Endodermal cell (in vitro differentiated cells): Measurements from ENCODE around the gene FAM124B. TPM values are rescaled to one million over a fixed set of nuclear protein-coding genes. Genes with fewer than 3 reads are reported as not detected.
A peak's percentile ranks its signal among the peaks of the same experiment; 100 is the strongest.

Source experiments
- DNase-seq: peaks from one replicate; pipeline ENCODE4 v3.0.0-alpha.2; 2017
- H3K27ac ChIP-seq: 2 replicates; pipeline ENCODE4 v1.5.1; 2013; ENCODE audit warnings: mild to moderate bottlenecking, low read depth, low read length, moderate library complexity
- H3K27me3 ChIP-seq: 2 replicates; pipeline ENCODE4 v1.6.1; 2013; ENCODE audit warnings: mild to moderate bottlenecking, low read length, moderate library complexity; ENCODE audit not compliant: insufficient read depth, control insufficient read depth, poor library complexity, severe bottlenecking
- H3K36me3 ChIP-seq: 2 replicates; pipeline ENCODE4 v1.7.0; 2013; ENCODE audit warnings: mild to moderate bottlenecking, low read length, moderate library complexity; ENCODE audit not compliant: control insufficient read depth, insufficient read depth
- H3K4me1 ChIP-seq: one replicate; pipeline ENCODE4 v1.7.0; 2013; ENCODE audit warnings: low read length; ENCODE audit not compliant: control insufficient read depth, insufficient read depth
- H3K4me3 ChIP-seq: 2 replicates; pipeline ENCODE4 v1.5.1; 2013; ENCODE audit warnings: mild to moderate bottlenecking, low read length, moderate library complexity
- H3K9ac ChIP-seq: 2 replicates; pipeline ENCODE4 v1.6.1; 2013; ENCODE audit warnings: mild to moderate bottlenecking, low read length, moderate library complexity; ENCODE audit not compliant: poor library complexity, severe bottlenecking; ENCODE audit errors: extremely low read depth
- H3K9me3 ChIP-seq: 2 replicates; pipeline ENCODE4 v1.6.1; 2013; ENCODE audit warnings: mild to moderate bottlenecking, low read length, moderate library complexity; ENCODE audit not compliant: control insufficient read depth
- H3K27ac Mint-ChIP-seq: 2 replicates; pipeline ENCODE4 v1.8.0; 2020; ENCODE audit warnings: mixed read lengths
- H3K27me3 Mint-ChIP-seq: 2 replicates; pipeline ENCODE4 v1.8.0; 2021; ENCODE audit warnings: mild to moderate bottlenecking, mixed read lengths; ENCODE audit not compliant: insufficient read depth
- H3K36me3 Mint-ChIP-seq: 2 replicates; pipeline ENCODE4 v1.8.0; 2020; ENCODE audit warnings: low read depth, mixed read lengths
- H3K4me1 Mint-ChIP-seq: 2 replicates; pipeline ENCODE4 v1.8.0; 2020; ENCODE audit warnings: mixed read lengths
- H3K4me3 Mint-ChIP-seq: 2 replicates; pipeline ENCODE4 v1.8.0; 2020; ENCODE audit warnings: mild to moderate bottlenecking, moderate library complexity, mixed read lengths
- H3K9me3 Mint-ChIP-seq: 2 replicates; pipeline ENCODE4 v1.8.0; 2020; ENCODE audit warnings: mild to moderate bottlenecking, mixed read lengths
- WGBS, 2 experiments: methylation state at CpG; one replicate each; pipeline versions ENCODE4 v1.1.5 to v1.1.7; 2013; ENCODE audit warnings: missing lambda C conversion rate in 2 of 2, mixed read lengths in 1 of 2; ENCODE audit not compliant: insufficient coverage in 1 of 2, insufficient read length in 1 of 2; 5-methylcytosine and 5-hydroxymethylcytosine counted together
- total RNA-seq, 2 donors: library from RNA; stranded (reverse); fragmentation: NEBNext Ultra II Directional in 1 of 2; extraction: Animal tissue kit (Norgen Biotek cat#: 25700) in 1 of 2; gene quantifications; 2 replicates in 1 of 2; 3 replicates in 1 of 2; pipeline ENCODE4 v1.2.1, GENCODE V29; 2021
- TF ChIP-seq, protein P1 (sequence below): fragments of 200-600 bp; sonication (generic); conservative IDR thresholded peaks from 2 replicates; pipeline ENCODE4 v1.5.0; 2021; ENCODE audit warnings: antibody characterized with exemption, mild to moderate bottlenecking

FAM124B gene
- total RNA-seq, 2 donors from 2014 or later: 0.58 to 1.2 TPM

GRCh38 chr2:224434618-224435017 lies 32.7 kb upstream of the FAM124B start:
- H3K9me3 ChIP-seq: peaks cover 9% of the 10 kb centered on the region
- peaks cover 8% of the 10 kb centered on the region for H3K36me3 Mint-ChIP-seq
- H3K9me3 Mint-ChIP-seq: peaks cover 29% of the 10 kb centered on the region
- peaks cover 12% of the 10 kb centered on the region for H3K4me1 Mint-ChIP-seq
- H3K27ac Mint-ChIP-seq: no peak overlapping the region
- no peak overlapping the region for H3K4me3 Mint-ChIP-seq
- H3K27ac ChIP-seq: no peak overlapping the region
- no peak for DNase-seq
- H3K27me3 ChIP-seq: no peaks in the 10 kb centered on the region
- no peak overlapping the region for H3K9ac ChIP-seq
- TF ChIP-seq, protein P1, sequence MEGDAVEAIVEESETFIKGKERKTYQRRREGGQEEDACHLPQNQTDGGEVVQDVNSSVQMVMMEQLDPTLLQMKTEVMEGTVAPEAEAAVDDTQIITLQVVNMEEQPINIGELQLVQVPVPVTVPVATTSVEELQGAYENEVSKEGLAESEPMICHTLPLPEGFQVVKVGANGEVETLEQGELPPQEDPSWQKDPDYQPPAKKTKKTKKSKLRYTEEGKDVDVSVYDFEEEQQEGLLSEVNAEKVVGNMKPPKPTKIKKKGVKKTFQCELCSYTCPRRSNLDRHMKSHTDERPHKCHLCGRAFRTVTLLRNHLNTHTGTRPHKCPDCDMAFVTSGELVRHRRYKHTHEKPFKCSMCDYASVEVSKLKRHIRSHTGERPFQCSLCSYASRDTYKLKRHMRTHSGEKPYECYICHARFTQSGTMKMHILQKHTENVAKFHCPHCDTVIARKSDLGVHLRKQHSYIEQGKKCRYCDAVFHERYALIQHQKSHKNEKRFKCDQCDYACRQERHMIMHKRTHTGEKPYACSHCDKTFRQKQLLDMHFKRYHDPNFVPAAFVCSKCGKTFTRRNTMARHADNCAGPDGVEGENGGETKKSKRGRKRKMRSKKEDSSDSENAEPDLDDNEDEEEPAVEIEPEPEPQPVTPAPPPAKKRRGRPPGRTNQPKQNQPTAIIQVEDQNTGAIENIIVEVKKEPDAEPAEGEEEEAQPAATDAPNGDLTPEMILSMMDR: no peak
- no peaks in the 10 kb centered on the region for H3K36me3 ChIP-seq
- no peak overlapping the region for H3K4me3 ChIP-seq
- H3K27me3 Mint-ChIP-seq: peaks cover 1% of the 10 kb centered on the region
- H3K4me1 ChIP-seq: no peaks in the 10 kb centered on the region
- WGBS, 2 experiments: 82 to 96% methylated on average over 3 to 4 of the region's 4 CpGs

- DNase-seq: peak; percentile 90
- 41 to 54% methylated on average over 6 to 10 of the region's 10 CpGs for WGBS, 2 experiments
Measured at GRCh38 chr2:224433442-224433841, 31.5 kb upstream of the FAM124B start.

DNA sequence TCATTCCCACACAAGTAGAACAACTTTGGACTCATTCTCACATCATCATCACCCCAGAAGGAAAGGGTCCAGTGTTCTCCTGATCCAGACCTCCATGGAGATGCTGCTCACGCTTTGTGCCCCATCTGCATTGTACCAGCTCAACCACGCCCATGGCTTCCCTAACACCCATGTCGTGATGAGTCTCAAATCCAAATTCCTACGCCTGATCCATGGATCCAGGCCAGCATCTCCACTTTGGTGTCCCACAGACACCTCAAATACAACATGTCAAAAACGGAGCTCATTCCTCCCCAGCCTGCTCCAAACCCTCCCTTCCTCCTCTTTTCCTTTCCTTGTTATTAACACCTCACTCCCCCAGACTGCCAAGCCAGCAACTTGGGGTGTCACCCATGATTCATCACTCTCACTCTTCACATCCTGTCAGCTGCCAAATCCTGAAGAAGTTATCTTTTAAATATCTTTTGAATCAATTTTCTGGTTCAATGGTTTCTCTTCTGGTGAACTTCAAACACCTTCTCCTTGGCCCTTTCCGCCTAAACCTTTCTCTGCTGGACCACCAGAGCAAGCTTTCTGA lies 30.2 kb upstream of the FAM124B start:
- H3K36me3 ChIP-seq: no peaks in the 10 kb centered on the region
- H3K9me3 ChIP-seq: peaks cover 13% of the 10 kb centered on the region
- H3K27ac ChIP-seq: no peak overlapping the region
- Mint-ChIP-seq H3K36me3 (peaks cover 8% of the 10 kb centered on the region), H3K4me1 (peaks cover 12% of the 10 kb centered on the region), H3K27me3 (peaks cover 1% of the 10 kb centered on the region), H3K4me3 (no peak overlapping the region), H3K9me3 (peaks cover 40% of the 10 kb centered on the region), H3K27ac (no peak overlapping the region)
- TF ChIP-seq, protein P1: no peak
- H3K27me3 ChIP-seq: no peaks in the 10 kb centered on the region
- H3K9ac ChIP-seq: no peak overlapping the region
- DNase-seq: no peak
- 86 to 100% methylated on average over 4 to 6 of the region's 6 CpGs for WGBS, 2 experiments
- H3K4me1 ChIP-seq: no peaks in the 10 kb centered on the region
- H3K4me3 ChIP-seq: no peak overlapping the region

More at GRCh38 chr2:224433442-224433841, 31.5 kb upstream of the FAM124B start:
- Histone ChIP-seq H3K36me3 (no peaks in the 10 kb centered on the region), H3K4me1 (no peaks in the 10 kb centered on the region), H3K27me3 (no peaks in the 10 kb centered on the region), H3K4me3 (no peak overlapping the region), H3K27ac (no peak overlapping the region), H3K9me3 (peaks cover 12% of the 10 kb centered on the region), H3K9ac (no peak overlapping the region)
- peaks cover 12% of the 10 kb centered on the region for H3K4me1 Mint-ChIP-seq
- peaks cover 1% of the 10 kb centered on the region for H3K27me3 Mint-ChIP-seq
- peak overlapping the region; percentile 86 for H3K27ac Mint-ChIP-seq
- H3K36me3 Mint-ChIP-seq: peaks cover 8% of the 10 kb centered on the region
- TF ChIP-seq, protein P1: no peak
- H3K4me3 Mint-ChIP-seq: peak overlapping the region; percentile 8
- H3K9me3 Mint-ChIP-seq: peaks cover 35% of the 10 kb centered on the region
